HepG2 (cell line): ENCODE results near the gene ST3GAL5. TPM values are rescaled to one million over a fixed set of nuclear protein-coding genes. Genes with fewer than 3 reads are reported as not detected.

Experiments used
- ASH2L ChIP-seq: fragments of 300-600, 200-600 bp; sonication (generic); IDR thresholded peaks from 2 replicates; pipeline ENCODE4 v1.7.0; 2017; ENCODE audit warnings: low read depth, mild to moderate bottlenecking, moderate library complexity, mixed read lengths, low read length; ENCODE audit not compliant: insufficient read length
- ATF7-NPFF ChIP-seq: sonication (generic); formaldehyde crosslinking; IDR thresholded peaks from 2 replicates; pipeline ENCODE4 v1.8.1; 2023; ENCODE audit warnings: mild to moderate bottlenecking, low read depth, missing genetic modification reagents, moderate library complexity
- DPF2 ChIP-seq: sonication (generic); formaldehyde crosslinking; IDR thresholded peaks from 2 replicates; pipeline ENCODE4 v1.4.0; 2020; ENCODE audit warnings: mild to moderate bottlenecking, low read depth, missing genetic modification reagents, borderline replicate concordance
- EED ChIP-seq: sonication (generic); formaldehyde crosslinking; IDR thresholded peaks from 2 replicates; pipeline ENCODE4 v1.5.0; 2020; ENCODE audit warnings: mild to moderate bottlenecking, missing genetic modification reagents
- FOXP1 ChIP-seq, 2 experiments: fragments of 450-650 bp in 1 of 2; IDR thresholded peaks; 2 replicates each; pipeline ENCODE4 v1.6.1; 2017 to 2018; ENCODE audit warnings: antibody characterized with exemption in 1 of 2
- KLF16 ChIP-seq, 2 experiments: sonication (generic) in 1 of 2; formaldehyde crosslinking in 1 of 2; IDR thresholded peaks; 2 replicates each; pipeline versions ENCODE4 v1.6.1 to v1.8.0; 2016 to 2023; ENCODE audit warnings: missing genetic modification reagents in 2 of 2, missing compliant biosample characterization in 1 of 2
- NBN ChIP-seq: fragments of 450-650 bp; conservative IDR thresholded peaks from 2 replicates; pipeline ENCODE4 v1.6.1; 2017
- NFKBIZ ChIP-seq: IDR thresholded peaks from 2 replicates; pipeline ENCODE4 v1.6.1; 2018; ENCODE audit warnings: missing genetic modification reagents, missing compliant biosample characterization
- RARA ChIP-seq: IDR thresholded peaks from 2 replicates; pipeline ENCODE4 v1.6.1; 2016; ENCODE audit warnings: missing genetic modification reagents, missing compliant biosample characterization
- XRCC5 ChIP-seq: fragments of 200-400 bp; formaldehyde crosslinking; optimal IDR thresholded peaks from 2 replicates; pipeline ENCODE3; 2017; ENCODE audit warnings: mild to moderate bottlenecking, low read length
- YY1 ChIP-seq: IDR thresholded peaks from 2 replicates; pipeline ENCODE4 v1.6.1; 2011; ENCODE audit warnings: low read length, low read depth, moderate library complexity, mild to moderate bottlenecking; ENCODE audit not compliant: insufficient read depth, insufficient replicate concordance
- ZNF274 ChIP-seq: sonication (generic); formaldehyde crosslinking; IDR thresholded peaks from 2 replicates; pipeline ENCODE4 v1.5.1; 2020; ENCODE audit warnings: mild to moderate bottlenecking, missing genetic modification reagents
- ZNF383 ChIP-seq: sonication (generic); formaldehyde crosslinking; IDR thresholded peaks from 2 replicates; pipeline ENCODE4 v1.4.0; 2020; ENCODE audit warnings: missing genetic modification reagents, mild to moderate bottlenecking, borderline replicate concordance
- ZNF570 ChIP-seq: sonication (generic); formaldehyde crosslinking; IDR thresholded peaks from 2 replicates; pipeline ENCODE4 v1.4.0; 2020; ENCODE audit warnings: mild to moderate bottlenecking, missing genetic modification reagents, borderline replicate concordance
- ZNF777 ChIP-seq: sonication (generic); formaldehyde crosslinking; IDR thresholded peaks from 2 replicates; pipeline ENCODE4 v1.4.0; 2020; ENCODE audit warnings: missing genetic modification reagents
- polyA plus RNA-seq, 8 experiments: library from polyadenylated mRNA; depleted of rRNA in 3 of 8; stranded (reverse) in 7 of 8; unstranded in 1 of 8; fragments of >200 nt; fragmentation: Illumina TruSeq in 4 of 8; extraction: Trizol in 4 of 8; gene quantifications; 2 replicates each; pipeline versions ENCODE4 v1.2.1 to v1.2.3, GENCODE V29; 2011 to 2016; ENCODE audit warnings: low read depth in 4 of 8, missing spikeins in 1 of 8, mixed read lengths in 1 of 8; ENCODE audit not compliant: insufficient read depth in 1 of 8
- total RNA-seq, 5 experiments: library from RNA; depleted of rRNA; stranded (reverse); fragments of >200 nt; fragmentation: Illumina TruSeq; extraction: Trizol; gene quantifications; 2 replicates each; pipeline ENCODE4 v1.2.3, GENCODE V29; 2016; ENCODE audit warnings: low read depth in 1 of 5
- TF ChIP-seq, protein P1 (sequence below): sonication (generic); formaldehyde crosslinking; IDR thresholded peaks from 2 replicates; pipeline ENCODE4 v1.5.0; 2020; ENCODE audit warnings: missing genetic modification reagents
- TF ChIP-seq, protein P2 (sequence below): sonication (generic); formaldehyde crosslinking; IDR thresholded peaks from 2 replicates; pipeline ENCODE4 v1.8.0; 2022; ENCODE audit warnings: missing genetic modification reagents, mild to moderate bottlenecking, inconsistent platforms, borderline replicate concordance
- TF ChIP-seq, protein P3 (sequence below): sonication (generic); formaldehyde crosslinking; IDR thresholded peaks from 2 replicates; pipeline ENCODE4 v1.4.0; 2020; ENCODE audit warnings: missing genetic modification reagents, borderline replicate concordance
- TF ChIP-seq, protein P4 (sequence below): sonication (generic); formaldehyde crosslinking; IDR thresholded peaks from 2 replicates; pipeline ENCODE4 v1.4.0; 2020; ENCODE audit warnings: missing genetic modification reagents

Gene ST3GAL5
- total and polyA plus RNA-seq, 2 of the 13 experiments (the other 11 are each of a cell fraction or from before 2014, with no cell fraction given): 1.3 to 2.0 TPM

DNA sequence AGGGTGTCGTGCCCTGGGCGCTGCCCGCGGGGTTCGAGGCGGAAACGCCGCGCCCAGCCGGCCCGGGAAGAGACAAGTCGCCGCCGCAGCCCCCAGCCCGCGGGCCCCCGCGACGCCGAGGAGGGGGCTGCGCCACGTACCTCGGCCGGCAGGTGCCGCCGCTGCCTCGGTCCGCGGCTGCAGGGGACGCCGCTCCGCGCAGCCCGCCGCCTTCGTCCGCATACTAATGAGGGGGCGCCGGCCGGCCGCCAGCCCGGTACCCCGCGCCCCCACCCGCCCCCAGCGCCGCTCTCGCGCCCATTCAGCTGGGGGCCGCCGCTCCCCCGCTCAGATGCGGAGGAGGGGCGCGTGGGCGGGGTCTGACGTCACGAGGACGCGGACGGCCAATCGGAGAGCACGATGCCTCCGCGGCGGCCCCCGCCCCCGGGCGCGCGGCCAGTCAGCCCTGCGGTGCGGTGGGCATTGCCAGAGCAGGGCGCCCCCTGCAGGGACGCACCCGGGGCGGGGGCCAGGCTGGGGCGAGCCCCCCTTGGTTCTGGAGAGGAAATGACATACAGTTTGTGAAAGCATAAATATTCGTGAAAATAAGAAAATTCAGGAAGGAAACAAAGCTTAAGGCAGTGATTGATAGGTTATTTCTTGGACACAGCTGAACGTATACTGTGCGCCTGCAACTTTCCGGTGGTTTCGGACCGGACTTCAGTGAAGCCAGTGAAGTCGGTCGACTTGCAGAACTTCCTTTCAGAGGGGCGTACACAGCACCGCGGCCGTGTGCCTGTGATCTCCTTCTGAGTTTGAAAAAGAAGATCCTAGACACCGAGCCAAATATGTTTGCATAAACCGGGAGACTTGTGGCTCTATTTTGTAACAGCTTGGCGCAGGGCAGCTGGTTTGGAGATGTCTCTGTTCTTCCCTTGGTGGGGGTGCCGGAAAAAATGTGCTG lies at the start of gene ST3GAL5 (continued):
- TF ChIP-seq FOXP1 (IDR thresholded peaks at IDR 0.05): no peak
- TF ChIP-seq FOXP1 (CRISPR knock-in tag; IDR thresholded peaks at IDR 0.05): no peak
- 0 out of 2 replicates have a peak, but pooled peaks have one; percentile 24 for TF ChIP-seq NFKBIZ (CRISPR knock-in tag)
- TF ChIP-seq, protein P1, sequence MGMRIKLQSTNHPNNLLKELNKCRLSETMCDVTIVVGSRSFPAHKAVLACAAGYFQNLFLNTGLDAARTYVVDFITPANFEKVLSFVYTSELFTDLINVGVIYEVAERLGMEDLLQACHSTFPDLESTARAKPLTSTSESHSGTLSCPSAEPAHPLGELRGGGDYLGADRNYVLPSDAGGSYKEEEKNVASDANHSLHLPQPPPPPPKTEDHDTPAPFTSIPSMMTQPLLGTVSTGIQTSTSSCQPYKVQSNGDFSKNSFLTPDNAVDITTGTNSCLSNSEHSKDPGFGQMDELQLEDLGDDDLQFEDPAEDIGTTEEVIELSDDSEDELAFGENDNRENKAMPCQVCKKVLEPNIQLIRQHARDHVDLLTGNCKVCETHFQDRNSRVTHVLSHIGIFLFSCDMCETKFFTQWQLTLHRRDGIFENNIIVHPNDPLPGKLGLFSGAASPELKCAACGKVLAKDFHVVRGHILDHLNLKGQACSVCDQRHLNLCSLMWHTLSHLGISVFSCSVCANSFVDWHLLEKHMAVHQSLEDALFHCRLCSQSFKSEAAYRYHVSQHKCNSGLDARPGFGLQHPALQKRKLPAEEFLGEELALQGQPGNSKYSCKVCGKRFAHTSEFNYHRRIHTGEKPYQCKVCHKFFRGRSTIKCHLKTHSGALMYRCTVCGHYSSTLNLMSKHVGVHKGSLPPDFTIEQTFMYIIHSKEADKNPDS (CRISPR knock-in tag): no peak
- TF ChIP-seq DPF2 (CRISPR knock-in tag): no peak
- TF ChIP-seq YY1: peak; percentile 62
- no peak for TF ChIP-seq RARA (CRISPR knock-in tag)
- TF ChIP-seq ZNF570 (CRISPR knock-in tag): no peak
- TF ChIP-seq ASH2L: peak; percentile 45
- 0 out of 2 replicates have a peak, but pooled peaks have one; percentile 15 for TF ChIP-seq EED (CRISPR knock-in tag)
- TF ChIP-seq, protein P2, sequence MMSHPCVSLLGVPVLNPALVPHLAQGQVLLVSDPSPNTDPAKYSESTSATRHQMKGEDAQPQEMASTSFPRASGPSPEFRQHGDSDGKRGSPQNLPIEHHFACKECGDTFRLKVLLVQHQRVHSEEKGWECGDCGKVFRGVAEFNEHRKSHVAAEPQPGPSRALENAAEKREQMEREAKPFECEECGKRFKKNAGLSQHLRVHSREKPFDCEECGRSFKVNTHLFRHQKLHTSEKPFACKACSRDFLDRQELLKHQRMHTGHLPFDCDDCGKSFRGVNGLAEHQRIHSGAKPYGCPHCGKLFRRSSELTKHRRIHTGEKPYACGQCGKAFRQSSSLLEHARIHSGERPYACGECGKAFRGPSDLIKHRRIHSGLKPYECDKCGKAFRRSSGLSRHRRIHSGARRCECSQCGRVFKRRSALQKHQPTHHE (CRISPR knock-in tag): no peak
- TF ChIP-seq, protein P3, sequence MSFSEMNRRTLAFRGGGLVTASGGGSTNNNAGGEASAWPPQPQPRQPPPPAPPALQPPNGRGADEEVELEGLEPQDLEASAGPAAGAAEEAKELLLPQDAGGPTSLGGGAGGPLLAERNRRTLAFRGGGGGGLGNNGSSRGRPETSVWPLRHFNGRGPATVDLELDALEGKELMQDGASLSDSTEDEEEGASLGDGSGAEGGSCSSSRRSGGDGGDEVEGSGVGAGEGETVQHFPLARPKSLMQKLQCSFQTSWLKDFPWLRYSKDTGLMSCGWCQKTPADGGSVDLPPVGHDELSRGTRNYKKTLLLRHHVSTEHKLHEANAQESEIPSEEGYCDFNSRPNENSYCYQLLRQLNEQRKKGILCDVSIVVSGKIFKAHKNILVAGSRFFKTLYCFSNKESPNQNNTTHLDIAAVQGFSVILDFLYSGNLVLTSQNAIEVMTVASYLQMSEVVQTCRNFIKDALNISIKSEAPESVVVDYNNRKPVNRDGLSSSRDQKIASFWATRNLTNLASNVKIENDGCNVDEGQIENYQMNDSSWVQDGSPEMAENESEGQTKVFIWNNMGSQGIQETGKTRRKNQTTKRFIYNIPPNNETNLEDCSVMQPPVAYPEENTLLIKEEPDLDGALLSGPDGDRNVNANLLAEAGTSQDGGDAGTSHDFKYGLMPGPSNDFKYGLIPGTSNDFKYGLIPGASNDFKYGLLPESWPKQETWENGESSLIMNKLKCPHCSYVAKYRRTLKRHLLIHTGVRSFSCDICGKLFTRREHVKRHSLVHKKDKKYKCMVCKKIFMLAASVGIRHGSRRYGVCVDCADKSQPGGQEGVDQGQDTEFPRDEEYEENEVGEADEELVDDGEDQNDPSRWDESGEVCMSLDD (CRISPR knock-in tag): 0 out of 2 replicates have a peak, but pooled peaks have one; percentile 72
- TF ChIP-seq, protein P4, sequence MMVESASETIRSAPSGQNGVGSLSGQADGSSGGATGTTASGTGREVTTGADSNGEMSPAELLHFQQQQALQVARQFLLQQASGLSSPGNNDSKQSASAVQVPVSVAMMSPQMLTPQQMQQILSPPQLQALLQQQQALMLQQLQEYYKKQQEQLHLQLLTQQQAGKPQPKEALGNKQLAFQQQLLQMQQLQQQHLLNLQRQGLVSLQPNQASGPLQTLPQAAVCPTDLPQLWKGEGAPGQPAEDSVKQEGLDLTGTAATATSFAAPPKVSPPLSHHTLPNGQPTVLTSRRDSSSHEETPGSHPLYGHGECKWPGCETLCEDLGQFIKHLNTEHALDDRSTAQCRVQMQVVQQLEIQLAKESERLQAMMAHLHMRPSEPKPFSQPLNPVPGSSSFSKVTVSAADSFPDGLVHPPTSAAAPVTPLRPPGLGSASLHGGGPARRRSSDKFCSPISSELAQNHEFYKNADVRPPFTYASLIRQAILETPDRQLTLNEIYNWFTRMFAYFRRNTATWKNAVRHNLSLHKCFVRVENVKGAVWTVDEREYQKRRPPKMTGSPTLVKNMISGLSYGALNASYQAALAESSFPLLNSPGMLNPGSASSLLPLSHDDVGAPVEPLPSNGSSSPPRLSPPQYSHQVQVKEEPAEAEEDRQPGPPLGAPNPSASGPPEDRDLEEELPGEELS (CRISPR knock-in tag): peak; percentile 53
- TF ChIP-seq ZNF777: peak; percentile 23
- no peak for TF ChIP-seq ZNF274 (CRISPR knock-in tag)
- TF ChIP-seq KLF16 (CRISPR knock-in tag; IDR thresholded peaks at IDR 0.05): peak in 1 of 2 experiments; percentile 66; a peak in 2 of 4 replicates
- peak; percentile 93; the same call in 1 of the 2 replicates for TF ChIP-seq ATF7-NPFF (CRISPR knock-in tag)
- no peak for TF ChIP-seq ZNF383 (CRISPR knock-in tag)
- TF ChIP-seq NBN: no peak
- TF ChIP-seq XRCC5: peak; percentile 81
